ENCODE measurements around the gene FASTKD3.

Gene FASTKD3

DNA sequence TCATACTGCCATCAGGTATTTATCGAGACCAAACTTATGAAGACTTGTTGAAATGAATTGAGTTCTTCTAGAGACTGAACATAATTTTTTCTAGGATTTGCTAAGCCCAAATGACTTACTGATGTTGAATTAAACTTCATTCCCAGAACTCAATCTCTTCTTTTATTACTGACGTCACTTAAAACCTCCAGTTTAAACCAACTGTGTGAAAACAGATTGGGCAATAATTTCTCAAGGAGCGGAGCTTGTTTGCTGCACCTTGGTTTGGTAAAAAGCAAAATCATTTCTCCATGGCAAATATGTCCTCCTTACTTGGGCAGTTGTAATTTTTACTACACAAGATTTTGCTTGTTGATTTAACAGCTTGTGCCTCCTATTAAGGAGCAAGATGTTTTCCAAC lies 55.3 kb downstream of the FASTKD3 start:
- H3K9me3 Mint-ChIP-seq, result no peaks in the 10 kb centered on the region
- peaks cover 29% of the 10 kb centered on the region for H3K27me3 Mint-ChIP-seq
- H3K4me1 Mint-ChIP-seq, result no peaks in the 10 kb centered on the region
- DNase-seq, result no peak
- no peak overlapping the region for H3K4me3 Mint-ChIP-seq
- ATAC-seq, result no peak
- H3K27ac Mint-ChIP-seq, result no peak overlapping the region
- no peaks in the 10 kb centered on the region for H3K36me3 Mint-ChIP-seq (ENCODE audit: low read depth)

DNA sequence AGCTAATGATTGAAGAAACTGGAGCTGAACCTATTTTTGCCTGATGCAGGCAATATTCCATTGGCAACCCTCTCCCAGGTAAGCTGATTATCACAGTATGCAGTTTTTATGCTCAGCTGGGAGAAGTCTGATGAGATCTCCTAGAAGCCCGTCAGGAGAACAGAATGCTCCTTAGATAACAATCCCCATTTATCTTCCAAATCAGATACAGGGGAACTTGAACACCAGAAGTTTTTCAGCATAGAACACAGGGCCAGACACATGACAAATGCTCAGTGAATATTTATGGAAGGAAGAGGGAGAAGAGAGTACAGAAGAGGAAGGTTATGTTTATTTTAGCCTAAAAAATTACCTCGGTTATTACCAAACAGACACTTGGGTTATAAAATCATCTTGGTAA lies 55.8 kb downstream of the FASTKD3 start:
- Mint-ChIP-seq H3K4me1 (no peaks in the 10 kb centered on the region), H3K27me3 (peaks cover 27% of the 10 kb centered on the region)

DNA sequence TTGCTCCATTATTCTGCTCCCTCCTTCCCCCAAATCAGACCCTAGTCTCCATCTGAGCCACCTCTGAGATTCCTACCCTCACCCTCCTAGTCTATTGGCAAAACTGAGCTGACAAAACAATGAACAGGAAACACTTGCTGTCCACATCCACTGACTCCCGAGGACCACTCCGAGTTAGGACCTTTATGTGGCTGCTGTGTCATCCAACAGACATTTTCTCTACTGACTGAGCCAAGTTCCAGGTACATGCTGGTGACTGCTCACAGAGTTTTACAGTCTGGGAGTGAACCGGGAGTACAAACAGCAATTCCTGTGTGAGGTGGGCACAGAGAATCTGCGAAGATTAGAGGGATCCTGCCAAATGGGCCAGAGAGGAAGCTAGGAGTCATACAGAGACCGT lies 57.1 kb downstream of the FASTKD3 start:
- DNase-seq (no peak), ATAC-seq (no peak)
- Mint-ChIP-seq H3K36me3 (ENCODE audit: low read depth) (no peaks in the 10 kb centered on the region), H3K27me3 (peaks cover 22% of the 10 kb centered on the region), H3K27ac (no peak overlapping the region), H3K9me3 (no peaks in the 10 kb centered on the region), H3K4me3 (no peak overlapping the region), H3K4me1 (no peaks in the 10 kb centered on the region)

More for the DNA sequence above, 55.8 kb downstream of the FASTKD3 start:
- Mint-ChIP-seq H3K4me3 (no peak overlapping the region), H3K27ac (no peak overlapping the region), H3K9me3 (no peaks in the 10 kb centered on the region), H3K36me3 (ENCODE audit: low read depth) (no peaks in the 10 kb centered on the region)
- ATAC-seq, result no peak
- no peak for DNase-seq

Data from activated naive CD8-positive, alpha-beta T cell treated with anti-CD3 and anti-CD28 coated beads, Interleukin-2, amount 50 U/mL, for 24 hours (primary cell).